ENCODE measurements around the gene NGLY1.

NGLY1 gene

DNA sequence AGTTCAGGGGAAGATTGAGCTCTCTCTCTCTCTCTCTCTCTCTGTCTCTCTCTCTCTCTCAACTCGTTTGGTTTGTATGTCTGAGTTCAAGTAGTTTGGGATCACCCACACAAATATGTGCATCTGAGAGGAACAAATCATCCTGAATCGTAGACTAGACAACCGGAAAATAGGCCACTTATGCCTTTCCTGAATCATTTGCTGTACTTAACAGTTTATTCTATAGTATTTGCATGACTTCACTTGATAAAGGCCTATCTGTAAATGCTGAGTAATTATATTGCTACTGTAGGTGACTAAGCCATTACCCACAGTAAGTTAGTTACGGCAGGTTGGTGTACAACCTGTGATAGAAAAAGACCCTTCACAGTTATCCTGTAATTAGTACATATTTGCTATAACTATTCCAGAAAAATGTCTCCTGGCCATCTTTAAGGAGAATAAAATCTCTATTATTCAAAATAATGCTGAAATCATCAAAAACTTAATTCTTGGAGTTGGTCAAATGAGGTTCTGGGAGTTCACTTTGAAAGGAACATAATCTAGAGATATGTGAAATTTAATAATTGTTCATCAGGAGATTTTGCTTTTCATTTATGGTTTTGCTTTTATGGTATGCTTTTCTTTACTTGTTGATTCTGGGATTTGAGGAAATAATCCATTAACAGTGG lies 37.7 kb upstream of the NGLY1 start:
- TF ChIP-seq CTCF (conservative IDR thresholded peaks at IDR 0.05; ENCODE audit: low read length), result no peak
- DNase-seq (ENCODE audit: low read depth), result no peak
- no peak overlapping the region for H3K4me3 ChIP-seq (ENCODE audit: low read length)

- peak; percentile 92 for DNase-seq (ENCODE audit: low read depth)
- H3K4me3 ChIP-seq (ENCODE audit: low read length), result no peak overlapping the region
- TF ChIP-seq CTCF (conservative IDR thresholded peaks at IDR 0.05; ENCODE audit: low read length), result no peak
Measured at GRCh38 chr3:25820366-25820765, 37.1 kb upstream of the NGLY1 start.

GRCh38 chr3:25818335-25818734 lies 35.1 kb upstream of the NGLY1 start:
- TF ChIP-seq CTCF (conservative IDR thresholded peaks at IDR 0.05; ENCODE audit: low read length), result no peak
- DNase-seq (ENCODE audit: low read depth), result no peak

GRCh38 chr3:25817638-25818037 lies 34.4 kb upstream of the NGLY1 start:
- no peak overlapping the region for H3K4me3 ChIP-seq (ENCODE audit: low read length)
- TF ChIP-seq CTCF (conservative IDR thresholded peaks at IDR 0.05; ENCODE audit: low read length), result no peak
- no peak for DNase-seq (ENCODE audit: low read depth)

More at GRCh38 chr3:25818335-25818734, 35.1 kb upstream of the NGLY1 start:
- no peak overlapping the region for H3K4me3 ChIP-seq (ENCODE audit: low read length)

GRCh38 chr3:25817107-25817506 lies 33.9 kb upstream of the NGLY1 start:
- TF ChIP-seq CTCF (conservative IDR thresholded peaks at IDR 0.05; ENCODE audit: low read length), result no peak
- no peak overlapping the region for H3K4me3 ChIP-seq (ENCODE audit: low read length)
- no peak for DNase-seq (ENCODE audit: low read depth)

- no peak for DNase-seq (ENCODE audit: low read depth)
- no peak for TF ChIP-seq CTCF (conservative IDR thresholded peaks at IDR 0.05; ENCODE audit: low read length)
- no peak overlapping the region for H3K4me3 ChIP-seq (ENCODE audit: low read length)
Measured at GRCh38 chr3:25812644-25813043, 29.4 kb upstream of the NGLY1 start.

- no peak overlapping the region for H3K4me3 ChIP-seq (ENCODE audit: low read length)
- no peak for DNase-seq (ENCODE audit: low read depth)
- no peak for TF ChIP-seq CTCF (conservative IDR thresholded peaks at IDR 0.05; ENCODE audit: low read length)
Measured at GRCh38 chr3:25804676-25805075, 21.4 kb upstream of the NGLY1 start.
